Measurements from ENCODE around the gene PEX26. TPM values are rescaled to one million over a fixed set of nuclear protein-coding genes. Genes with fewer than 3 reads are reported as not detected.
"Not testable (repeated sequence)": the region's sequence is repeated elsewhere in the genome, so short reads cannot be mapped to it uniquely, and the experiment has no call there.

PEX26 gene
- total RNA-seq, 2 donors from 2014 or later, result 53.4 to 70.5 TPM

DNA sequence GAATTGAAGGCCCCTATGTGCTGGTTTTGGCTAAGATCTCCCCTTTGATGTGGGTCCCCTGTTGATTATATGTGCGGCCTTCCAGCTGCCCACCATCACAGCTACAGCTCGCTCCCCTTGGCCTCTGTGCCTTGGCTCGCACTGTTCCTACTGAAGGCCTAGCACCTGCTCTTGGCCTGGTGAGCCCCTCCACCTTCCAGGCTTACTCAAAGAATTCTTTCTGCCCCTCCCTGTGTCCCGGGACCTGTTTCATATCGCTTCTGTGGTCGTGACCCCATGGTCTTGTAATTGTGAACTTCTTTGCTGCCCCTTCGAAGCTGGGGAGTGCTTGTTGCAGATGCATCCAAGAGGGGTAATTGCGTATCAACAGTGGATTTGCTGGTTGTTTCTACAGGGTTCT, 12.5 kb downstream of the PEX26 start:
- H3K27ac Mint-ChIP-seq, result no peak overlapping the region
- no peak overlapping the region for H3K4me3 Mint-ChIP-seq
- peaks cover 93% of the 10 kb centered on the region for H3K36me3 Mint-ChIP-seq (ENCODE audit: low read depth)
- H3K4me1 Mint-ChIP-seq, result peaks cover 33% of the 10 kb centered on the region
- no peak for ATAC-seq (replicated peaks)
- H3K27me3 Mint-ChIP-seq, result no peaks in the 10 kb centered on the region
- no peaks in the 10 kb centered on the region for H3K9me3 Mint-ChIP-seq

DNA sequence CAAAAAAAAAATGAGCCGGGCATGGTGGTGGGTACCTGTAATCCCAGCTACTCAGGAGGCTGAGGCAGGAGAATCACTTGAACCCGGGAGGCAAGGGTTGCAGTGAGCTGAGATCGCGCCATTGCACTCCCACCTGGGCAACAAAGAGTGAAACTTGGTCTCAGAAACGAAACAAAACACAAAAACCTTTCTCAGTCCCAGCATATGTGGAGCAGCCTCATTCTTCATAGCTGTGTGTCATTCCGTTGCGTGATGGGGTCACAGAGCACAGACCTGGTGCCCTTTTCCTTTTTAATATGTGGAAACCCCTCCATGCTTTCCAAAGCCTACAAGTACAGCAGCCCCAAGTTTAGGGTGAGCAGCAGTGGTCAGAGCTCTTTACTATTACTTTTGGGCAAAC, 13.7 kb downstream of the PEX26 start:
- peak overlapping the region; percentile 90 for H3K27ac Mint-ChIP-seq
- peak overlapping the region; percentile 78 for H3K4me3 Mint-ChIP-seq
- H3K4me1 Mint-ChIP-seq, result peaks cover 33% of the 10 kb centered on the region
- H3K36me3 Mint-ChIP-seq (ENCODE audit: low read depth), result peaks cover 93% of the 10 kb centered on the region
- H3K9me3 Mint-ChIP-seq, result no peaks in the 10 kb centered on the region
- no peaks in the 10 kb centered on the region for H3K27me3 Mint-ChIP-seq
- ATAC-seq (replicated peaks), result peak; percentile 54

DNA sequence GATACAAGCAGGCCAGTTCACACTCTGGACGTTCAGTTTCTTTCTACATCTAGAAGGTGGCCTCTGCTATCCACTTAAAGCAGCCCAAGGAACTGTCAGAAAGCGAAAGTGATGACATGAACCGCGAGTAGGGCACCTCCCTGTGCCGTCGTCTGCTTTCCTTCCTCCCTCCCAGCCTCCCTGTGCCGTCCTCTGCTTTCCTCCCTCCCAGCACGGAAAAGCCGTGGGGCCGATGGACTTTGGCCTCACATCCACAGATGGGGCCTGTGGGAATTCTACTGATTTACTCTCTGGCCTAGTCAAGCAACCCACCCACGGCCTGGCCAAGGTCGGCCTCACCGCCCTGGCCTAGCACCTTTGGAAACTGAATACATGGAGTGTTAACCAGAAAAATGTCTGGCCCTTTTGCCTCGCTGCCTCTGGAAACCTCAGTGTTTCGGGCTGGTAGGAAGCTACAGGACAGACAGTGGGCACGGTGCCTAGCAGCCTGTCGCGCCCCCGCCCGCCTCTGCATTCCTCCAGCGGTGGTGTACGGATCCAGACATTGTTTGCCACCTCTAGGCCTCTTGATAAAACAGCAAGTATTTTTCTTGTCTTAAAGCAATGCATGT, 14.2 kb downstream of the PEX26 start:
- peak; percentile 69 for ATAC-seq (replicated peaks)
- peak overlapping the region; percentile 78 for H3K4me3 Mint-ChIP-seq
- H3K9me3 Mint-ChIP-seq, result no peaks in the 10 kb centered on the region
- peaks cover 38% of the 10 kb centered on the region for H3K4me1 Mint-ChIP-seq
- peaks cover 93% of the 10 kb centered on the region for H3K36me3 Mint-ChIP-seq (ENCODE audit: low read depth)
- no peaks in the 10 kb centered on the region for H3K27me3 Mint-ChIP-seq
- peak overlapping the region; percentile 90 for H3K27ac Mint-ChIP-seq

DNA sequence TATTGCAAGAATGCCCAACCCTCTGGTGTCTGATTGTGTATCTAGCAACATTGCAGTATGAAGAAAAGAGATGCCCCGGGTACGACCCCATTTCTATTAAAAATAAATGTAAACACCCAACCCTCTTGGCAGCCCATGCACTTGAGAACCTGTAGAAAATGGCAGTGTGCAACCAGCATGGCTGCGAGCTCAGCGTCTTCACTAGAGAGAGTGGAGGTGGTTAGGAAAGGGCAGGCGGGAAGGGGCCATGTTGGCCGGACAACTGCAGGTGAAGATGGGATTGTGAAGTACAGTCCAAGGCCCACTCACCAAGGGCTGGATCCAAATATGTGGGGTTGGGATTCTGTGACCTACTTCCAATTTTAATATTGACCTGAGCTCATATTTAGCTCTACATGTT, 15.9 kb downstream of the PEX26 start:
- peaks cover 30% of the 10 kb centered on the region for H3K4me1 Mint-ChIP-seq
- H3K27ac Mint-ChIP-seq, result no peak overlapping the region

DNA sequence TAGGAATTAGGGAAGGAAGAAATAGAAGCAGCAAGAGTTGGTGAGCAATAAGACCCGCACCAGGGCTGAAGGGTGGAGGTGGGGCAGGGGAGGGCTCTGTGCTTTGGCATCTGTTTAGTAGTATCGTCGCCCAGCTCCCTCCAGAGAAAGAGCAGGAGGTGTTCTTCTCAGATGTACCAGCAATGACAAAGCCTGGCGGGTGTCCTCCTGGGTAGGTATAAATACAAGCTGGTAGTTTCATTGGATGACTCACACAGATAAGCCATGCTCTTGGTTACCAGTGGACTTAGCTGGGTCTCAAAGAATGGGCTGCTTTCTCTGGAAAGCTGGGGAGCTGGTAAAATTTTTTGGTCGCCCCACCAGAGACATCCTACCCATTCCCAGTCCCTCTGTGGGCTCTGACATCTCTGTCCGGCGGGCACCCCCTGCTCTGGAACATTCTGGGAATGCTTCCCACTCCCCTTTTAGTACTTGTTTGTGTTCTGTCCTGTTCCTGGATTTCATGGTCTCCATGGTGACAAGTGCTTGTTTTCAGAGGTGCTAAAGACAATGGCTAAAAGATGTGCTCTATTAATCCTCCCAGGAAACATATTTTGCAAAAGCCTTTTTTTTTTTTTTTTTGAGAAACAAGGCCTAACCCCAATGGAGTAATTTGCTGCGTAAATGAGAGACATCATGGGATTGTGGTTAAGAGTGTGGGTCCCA, 17.5 kb downstream of the PEX26 start:
- no peaks in the 10 kb centered on the region for H3K27me3 Mint-ChIP-seq
- ATAC-seq (replicated peaks), result peak; percentile 53
- peaks cover 80% of the 10 kb centered on the region for H3K36me3 Mint-ChIP-seq (ENCODE audit: low read depth)
- peak overlapping the region; percentile 38 for H3K27ac Mint-ChIP-seq
- H3K4me3 Mint-ChIP-seq, result peak overlapping the region; percentile 8
- H3K9me3 Mint-ChIP-seq, result no peaks in the 10 kb centered on the region
- H3K4me1 Mint-ChIP-seq, result peaks cover 21% of the 10 kb centered on the region

More for the DNA sequence above, 15.9 kb downstream of the PEX26 start:
- peaks cover 80% of the 10 kb centered on the region for H3K36me3 Mint-ChIP-seq (ENCODE audit: low read depth)
- no peak for ATAC-seq (replicated peaks)
- no peaks in the 10 kb centered on the region for H3K27me3 Mint-ChIP-seq
- H3K9me3 Mint-ChIP-seq, result no peaks in the 10 kb centered on the region
- no peak overlapping the region for H3K4me3 Mint-ChIP-seq

DNA sequence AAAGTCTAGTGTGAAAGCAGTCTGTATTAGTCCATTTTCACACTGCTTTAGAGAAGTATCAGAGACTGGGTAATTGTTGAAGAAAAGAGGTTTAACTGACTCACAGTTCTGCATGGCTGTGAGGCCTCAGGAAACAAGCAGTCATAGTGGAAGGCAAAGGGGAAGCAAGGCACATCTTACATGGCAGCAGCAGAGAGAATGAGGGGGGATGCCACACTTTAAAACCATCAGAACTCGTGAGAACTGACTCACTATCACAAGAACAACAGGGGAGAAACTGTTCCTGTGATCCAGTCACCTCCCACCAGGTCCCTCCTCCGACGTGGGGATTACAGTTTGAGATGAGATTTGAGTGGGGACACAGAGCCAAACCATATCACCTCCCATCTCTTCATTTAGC, 19.0 kb downstream of the PEX26 start:
- H3K4me3 Mint-ChIP-seq, result peak overlapping the region; percentile 8

DNA sequence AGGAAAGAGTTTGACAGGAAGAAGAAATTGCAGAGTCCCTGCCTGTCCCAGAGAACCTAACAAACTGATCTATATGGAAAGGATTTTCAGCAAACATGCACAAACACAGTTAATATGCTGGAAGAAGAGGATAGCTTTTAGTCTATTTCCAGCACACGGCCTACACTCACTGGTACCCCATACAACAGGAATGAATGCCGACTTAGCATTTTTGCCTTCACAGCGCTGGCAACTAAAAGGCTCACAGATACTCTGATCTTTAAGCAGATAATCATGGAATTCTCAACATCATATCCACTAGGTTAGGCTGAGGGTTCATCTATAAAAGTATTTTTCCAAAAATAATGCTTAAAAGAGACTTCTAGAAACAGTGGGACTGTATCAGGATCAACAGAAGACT, 23.0 kb downstream of the PEX26 start:
- H3K36me3 Mint-ChIP-seq (ENCODE audit: low read depth), result peaks cover 75% of the 10 kb centered on the region
- no peaks in the 10 kb centered on the region for H3K27me3 Mint-ChIP-seq
- ATAC-seq (replicated peaks), result no peak
- no peak overlapping the region for H3K4me3 Mint-ChIP-seq
- H3K4me1 Mint-ChIP-seq, result peaks cover 32% of the 10 kb centered on the region
- H3K9me3 Mint-ChIP-seq, result no peaks in the 10 kb centered on the region
- H3K27ac Mint-ChIP-seq, result no peak overlapping the region

More for the DNA sequence above, 19.0 kb downstream of the PEX26 start:
- Mint-ChIP-seq H3K27ac (peak overlapping the region; percentile 66), H3K27me3 (no peaks in the 10 kb centered on the region), H3K4me1 (peaks cover 13% of the 10 kb centered on the region), H3K36me3 (ENCODE audit: low read depth) (peaks cover 80% of the 10 kb centered on the region), H3K9me3 (no peaks in the 10 kb centered on the region)
- ATAC-seq (replicated peaks), result peak; percentile 81

DNA sequence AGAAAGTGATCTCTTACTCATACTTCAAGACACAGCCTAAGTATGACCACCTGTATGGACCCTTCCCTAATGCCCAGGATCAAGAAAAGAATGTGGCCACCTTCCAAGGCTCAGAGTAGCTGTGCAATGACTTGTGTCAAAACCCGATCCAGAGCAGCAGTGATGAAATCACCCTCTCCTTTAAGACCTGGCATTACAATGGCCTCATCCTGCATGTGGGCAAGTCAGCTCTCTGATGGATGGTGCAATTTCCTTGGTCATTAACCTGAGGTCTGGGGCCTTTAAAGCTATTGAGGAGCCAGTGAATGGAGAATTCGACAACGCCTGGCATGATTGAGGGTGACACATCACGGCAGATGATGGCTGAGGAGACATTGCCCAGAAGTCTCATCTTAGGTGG, 23.7 kb downstream of the PEX26 start:
- Mint-ChIP-seq H3K4me1 (peaks cover 35% of the 10 kb centered on the region), H3K9me3 (no peaks in the 10 kb centered on the region), H3K27ac (peak overlapping the region; percentile 12), H3K27me3 (no peaks in the 10 kb centered on the region), H3K4me3 (no peak overlapping the region), H3K36me3 (ENCODE audit: low read depth) (peaks cover 68% of the 10 kb centered on the region)
- no peak for ATAC-seq (replicated peaks)

DNA sequence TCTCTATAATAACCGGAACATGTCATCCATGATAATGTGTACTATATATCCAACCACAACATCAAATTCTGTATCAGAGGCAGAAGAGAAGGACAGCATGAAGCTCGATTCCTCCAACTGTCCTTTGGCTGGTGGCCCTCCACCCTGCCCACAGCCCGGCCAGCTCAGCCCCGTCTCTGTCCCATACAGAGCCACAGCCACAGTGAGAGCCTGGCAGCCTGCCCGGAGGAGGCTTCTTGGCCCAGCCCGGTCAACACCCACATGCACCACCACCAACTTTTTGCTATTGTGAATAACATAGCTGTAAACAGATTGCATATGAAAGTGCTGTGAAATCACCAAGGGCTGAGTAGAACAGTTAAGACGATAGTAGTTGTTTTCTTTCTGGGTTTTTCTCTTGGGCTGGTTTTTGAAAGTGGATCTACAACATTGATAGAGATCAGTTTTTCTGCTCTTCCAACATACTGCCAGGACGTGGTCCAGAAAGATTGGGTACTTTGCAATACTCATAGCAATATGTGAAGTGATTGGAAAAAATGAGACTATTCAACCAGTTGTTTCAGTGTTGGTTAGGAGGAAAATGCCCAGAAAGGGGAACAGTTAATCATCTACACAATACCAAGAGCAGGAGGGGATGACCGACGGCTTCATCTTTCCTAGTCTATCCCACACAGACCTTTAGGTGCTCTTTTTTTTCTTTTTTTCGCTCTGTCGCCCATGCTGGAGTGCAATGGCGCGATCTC, 25.9 kb downstream of the PEX26 start:
- peak; percentile 76 for ATAC-seq (replicated peaks)
- Mint-ChIP-seq H3K27me3 (no peaks in the 10 kb centered on the region), H3K4me1 (peaks cover 46% of the 10 kb centered on the region), H3K36me3 (ENCODE audit: low read depth) (peaks cover 60% of the 10 kb centered on the region), H3K4me3 (peak overlapping the region; percentile 63), H3K9me3 (no peaks in the 10 kb centered on the region), H3K27ac (peak overlapping the region; percentile 95)

DNA sequence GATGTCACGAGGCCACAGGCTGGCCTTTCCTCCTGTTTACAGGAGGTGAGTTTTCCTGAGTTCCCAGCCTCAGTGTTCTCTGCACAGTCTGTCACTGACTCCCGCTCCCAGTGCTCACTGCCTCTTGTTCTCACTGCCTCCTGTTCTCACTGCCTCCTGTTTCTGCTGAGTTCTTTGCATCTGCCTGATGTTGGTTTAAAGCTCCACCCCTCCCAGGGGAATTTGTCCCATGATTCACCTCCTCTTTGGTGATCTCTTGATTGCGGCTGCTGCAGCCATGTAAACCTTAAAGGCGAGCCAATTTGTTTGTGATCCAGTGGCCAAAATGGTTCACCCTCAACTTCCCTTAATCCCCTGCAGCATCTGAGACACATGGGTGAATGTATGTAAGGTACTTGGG, 26.8 kb downstream of the PEX26 start:
- H3K36me3 Mint-ChIP-seq (ENCODE audit: low read depth), result peaks cover 51% of the 10 kb centered on the region
- peak overlapping the region; percentile 95 for H3K27ac Mint-ChIP-seq
- peaks cover 3% of the 10 kb centered on the region for H3K27me3 Mint-ChIP-seq
- no peaks in the 10 kb centered on the region for H3K9me3 Mint-ChIP-seq
- H3K4me1 Mint-ChIP-seq, result peaks cover 49% of the 10 kb centered on the region
- no peak for ATAC-seq (replicated peaks)
- H3K4me3 Mint-ChIP-seq, result peak overlapping the region; percentile 63

DNA sequence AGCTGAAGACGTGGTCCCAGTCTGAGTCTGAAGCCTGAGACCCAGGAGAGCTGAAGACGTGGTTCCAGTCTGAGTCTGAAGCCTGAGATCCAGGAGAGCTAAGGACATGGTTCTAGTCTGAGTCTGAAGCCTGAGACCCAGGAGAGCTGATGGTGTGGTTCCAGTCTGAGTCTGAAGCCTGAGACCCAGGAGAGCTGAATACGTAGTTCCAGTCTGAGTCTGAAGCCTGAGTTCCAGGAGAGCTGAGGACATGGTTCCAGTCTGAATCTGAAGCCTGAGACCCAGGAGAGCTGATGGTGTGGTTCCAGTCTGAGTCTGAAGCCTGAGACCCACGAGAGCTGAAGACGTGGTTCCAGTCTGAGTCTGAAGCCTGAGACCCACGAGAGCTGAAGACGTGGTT, 28.2 kb downstream of the PEX26 start:
- H3K9me3 Mint-ChIP-seq, H3K27me3 Mint-ChIP-seq: not testable (repeated sequence)
- H3K4me1 Mint-ChIP-seq, result peaks cover 56% of the 10 kb centered on the region

DNA sequence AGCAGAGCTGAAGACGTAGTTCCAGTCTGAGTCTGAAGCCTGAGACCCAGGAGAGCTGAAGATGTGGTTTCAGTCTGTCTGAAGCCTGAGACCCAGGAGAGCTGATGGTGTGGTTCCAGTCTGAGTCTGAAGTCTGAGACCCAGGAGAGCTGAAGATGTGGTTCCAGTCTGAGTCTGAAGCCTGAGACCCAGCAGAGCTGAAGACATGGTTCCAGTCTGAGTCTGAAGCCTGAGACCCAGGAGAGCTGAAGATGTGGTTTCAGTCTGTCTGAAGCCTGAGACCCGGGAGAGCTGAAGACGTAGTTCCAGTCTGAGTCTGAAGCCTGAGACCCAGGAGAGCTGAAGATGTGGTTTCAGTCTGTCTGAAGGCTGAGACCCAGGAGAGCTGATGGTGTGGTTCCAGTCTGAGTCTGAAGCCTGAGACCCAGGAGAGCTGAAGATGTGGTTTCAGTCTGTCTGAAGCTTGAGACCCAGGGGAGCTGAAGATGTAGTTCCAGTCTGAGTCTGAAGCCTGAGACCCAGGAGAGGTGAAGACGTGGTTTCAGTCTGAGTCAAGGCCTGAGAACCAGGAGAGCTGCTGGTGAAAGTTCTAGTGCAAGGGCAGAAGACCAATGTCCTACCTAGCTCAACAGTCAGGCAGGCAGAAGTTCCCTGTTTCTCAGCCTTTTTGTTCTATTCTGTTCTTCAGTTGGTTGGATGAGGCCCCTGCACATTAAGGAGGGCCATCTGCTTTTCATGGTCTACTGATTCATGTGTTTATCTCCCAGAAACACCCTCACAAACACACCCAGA, 29.0 kb downstream of the PEX26 start:
- not testable (repeated sequence) for H3K9me3 Mint-ChIP-seq, H3K27me3 Mint-ChIP-seq
- peaks cover 53% of the 10 kb centered on the region for H3K4me1 Mint-ChIP-seq
- H3K4me3 Mint-ChIP-seq, result peak overlapping the region; percentile 63
- H3K36me3 Mint-ChIP-seq (ENCODE audit: low read depth), result peaks cover 29% of the 10 kb centered on the region
- H3K27ac Mint-ChIP-seq, result peak overlapping the region; percentile 95
- peak; percentile 46 for ATAC-seq (replicated peaks)

More for the DNA sequence above, 28.2 kb downstream of the PEX26 start:
- peak overlapping the region; percentile 63 for H3K4me3 Mint-ChIP-seq
- peaks cover 37% of the 10 kb centered on the region for H3K36me3 Mint-ChIP-seq (ENCODE audit: low read depth)
- not testable (repeated sequence) for ATAC-seq (replicated peaks)
- H3K27ac Mint-ChIP-seq, result peak overlapping the region; percentile 95

DNA sequence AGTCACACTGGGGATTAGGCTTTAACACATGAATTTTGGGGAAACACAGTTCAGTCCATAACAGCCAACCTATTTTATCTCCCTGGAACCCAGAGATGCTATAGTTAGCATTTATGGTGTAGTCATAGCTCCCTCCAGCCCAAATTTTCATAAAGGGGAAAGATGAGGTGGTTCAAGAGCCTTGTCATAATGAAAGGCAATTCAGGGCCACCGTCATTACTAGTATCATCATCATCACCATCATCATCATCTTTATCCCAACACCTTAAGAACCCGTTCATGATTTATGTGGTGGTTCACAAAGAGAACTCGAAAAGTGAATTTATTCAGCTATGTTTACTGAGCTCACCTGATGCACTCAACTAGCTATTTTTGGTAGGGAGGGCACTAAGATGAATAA, 30.4 kb downstream of the PEX26 start:
- Mint-ChIP-seq H3K36me3 (ENCODE audit: low read depth) (peaks cover 20% of the 10 kb centered on the region), H3K9me3 (no peaks in the 10 kb centered on the region), H3K4me3 (peak overlapping the region; percentile 47), H3K27me3 (peaks cover 9% of the 10 kb centered on the region), H3K4me1 (peaks cover 46% of the 10 kb centered on the region), H3K27ac (peak overlapping the region; percentile 95)
- ATAC-seq (replicated peaks), result peak; percentile 54
